H1 (cell line): Measurements from ENCODE around the gene RFNG. TPM values are rescaled to one million over a fixed set of nuclear protein-coding genes. Genes with fewer than 3 reads are reported as not detected.

Experiments used
- TBP ChIP-seq: IDR thresholded peaks from 2 replicates; pipeline ENCODE4 v1.6.1; 2011; ENCODE audit warnings: low read depth, low read length, improper control_type of control experiment
- polyA plus RNA-seq, 7 experiments: library from polyadenylated mRNA; depleted of rRNA in 3 of 7; stranded (reverse) in 5 of 7; unstranded in 2 of 7; fragments of >200 nt in 5 of 7; fragments of 200-250 nt in 2 of 7; gene quantifications; 1 replicate in 5 of 7; 2 replicates in 1 of 7; 4 replicates in 1 of 7; pipeline versions ENCODE4 v1.2.1 to v1.2.3, GENCODE V29; 2011 to 2013; ENCODE audit warnings: missing spikeins in 2 of 7, mixed read lengths in 2 of 7
- total RNA-seq: library from RNA; stranded (reverse); fragmentation: NEBNext Ultra II Directional; extraction: Animal tissue kit (Norgen Biotek cat#: 25700); gene quantifications from 2 replicates; pipeline ENCODE4 v1.2.1, GENCODE V29; 2021

Gene RFNG
- total and polyA plus RNA-seq, 2 of the 8 experiments (the other 6 are each of a cell fraction or from before 2014, with no cell fraction given), result 26.7 to 28.4 TPM

DNA sequence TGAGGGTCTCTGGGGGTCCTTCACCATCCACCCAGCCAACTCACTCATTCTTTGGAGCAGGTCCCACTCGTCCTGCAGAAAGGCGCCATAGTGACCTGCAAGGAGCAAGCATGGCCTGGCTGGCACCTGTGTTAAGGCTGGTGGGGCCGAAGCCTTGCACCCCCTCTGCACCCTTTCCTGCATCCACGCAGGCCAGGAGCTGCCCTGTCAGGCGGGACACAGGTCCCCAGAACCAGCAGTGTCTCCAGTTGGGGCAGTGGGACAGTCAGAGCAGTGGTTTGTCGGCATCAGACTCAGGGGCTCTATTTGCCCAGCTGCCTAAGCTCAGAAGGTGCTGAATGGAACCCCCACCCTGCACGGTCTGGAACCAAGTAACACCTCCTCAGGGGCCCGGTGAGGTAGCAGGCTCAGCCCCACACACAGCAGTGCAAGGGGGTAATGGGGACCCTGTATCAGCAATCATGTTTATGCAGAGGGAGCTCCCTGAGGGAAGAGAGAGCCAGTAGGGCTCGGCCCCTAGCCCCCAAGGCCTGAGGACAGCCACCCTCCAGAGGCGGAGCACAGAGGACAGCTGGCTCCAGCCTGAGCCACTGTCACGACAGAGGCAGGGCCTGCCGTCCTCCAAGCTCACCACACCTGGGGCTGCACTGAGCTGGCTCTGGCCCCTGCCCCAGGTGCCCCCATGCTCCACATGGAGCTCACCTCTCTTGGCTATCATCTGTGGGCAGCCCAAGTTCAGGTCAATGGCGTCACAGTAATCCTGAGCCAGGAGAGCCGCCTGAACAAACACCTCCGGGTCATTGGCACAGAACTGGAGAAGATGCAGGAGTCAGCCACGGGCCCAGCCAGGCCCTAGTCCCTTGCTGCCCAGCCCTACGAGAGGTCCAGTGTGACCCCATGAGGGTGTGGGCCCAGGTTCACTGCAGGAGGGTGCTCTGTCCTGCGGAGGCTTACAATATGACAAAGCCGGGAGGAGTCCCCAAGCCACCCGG lies 12.1 kb upstream of the RFNG start (continued):
- TF ChIP-seq TBP, result no peak
- TF ChIP-seq, all 59 proteins: peak for 0
